Heart right ventricle (tissue), 16 donors: ENCODE measurements around the gene IVD. TPM values are rescaled to one million over a fixed set of nuclear protein-coding genes. Genes with fewer than 3 reads are reported as not detected.
A peak's percentile ranks its signal among the peaks of the same experiment; 100 is the strongest.

Experiments
- ATAC-seq, 8 donors: fragments of 200-7000 bp; cut with Tn5 transposase; one replicate each; pipeline ENCODE4 v1.9.1; 2020; ENCODE audit warnings: mild to moderate bottlenecking in 8 of 8, moderate library complexity in 8 of 8, moderate number of reproducible peaks in 1 of 8
- DNase-seq, 2 donors: peaks; one replicate each; pipeline ENCODE4 v3.0.0-alpha.2; 2020
- H3K27ac ChIP-seq, 10 donors: fragments of 200-600 bp; sonication (generic) in 2 of 10; one replicate each; pipeline versions ENCODE4 v1.5.0 to v1.8.0; 2020 to 2022; ENCODE audit warnings: mild to moderate bottlenecking in 3 of 10
- H3K27me3 ChIP-seq, 7 donors: fragments of 200-600 bp; one replicate each; pipeline ENCODE4 v1.8.0; 2021 to 2022; ENCODE audit warnings: mild to moderate bottlenecking in 2 of 7
- H3K36me3 ChIP-seq, 9 donors: fragments of 200-600 bp; sonication (generic) in 1 of 9; one replicate each; pipeline versions ENCODE4 v1.5.0 to v1.8.0; 2020 to 2022; ENCODE audit warnings: mild to moderate bottlenecking in 2 of 9
- H3K4me1 ChIP-seq, 9 donors: fragments of 200-600 bp; sonication (generic) in 1 of 9; one replicate each; pipeline versions ENCODE4 v1.5.0 to v1.8.0; 2020 to 2022; ENCODE audit warnings: mild to moderate bottlenecking in 4 of 9
- H3K4me3 ChIP-seq, 10 donors: fragments of 200-600 bp; sonication (generic) in 2 of 10; one replicate each; pipeline versions ENCODE4 v1.5.0 to v1.8.0; 2020 to 2022; ENCODE audit warnings: mild to moderate bottlenecking in 7 of 10, moderate library complexity in 2 of 10
- H3K9me3 ChIP-seq, 11 donors: fragments of 200-600 bp in 10 of 11; sonication (generic) in 2 of 11; one replicate each; pipeline versions ENCODE4 v1.5.0 to v1.8.0; 2013 to 2022; ENCODE audit warnings: mild to moderate bottlenecking in 2 of 11, control low read depth in 1 of 11, moderate library complexity in 1 of 11
- CTCF ChIP-seq, 9 donors: fragments of 200-600 bp; sonication (generic) in 2 of 9; IDR thresholded peaks; one replicate each; pipeline versions ENCODE4 v1.5.0 to v1.8.0; 2021 to 2022; ENCODE audit warnings: antibody characterized with exemption in 9 of 9, mild to moderate bottlenecking in 5 of 9, moderate library complexity in 1 of 9
- WGBS, 2 donors: extraction: QIAGEN DNeasy Blood & Tissue Kit; methylation state at CpG; one replicate each; pipeline ENCODE4 v1.1.7; 2013; ENCODE audit warnings: inconsistent platforms in 1 of 2; 5-methylcytosine and 5-hydroxymethylcytosine counted together
- intact Hi-C, 10 donors: fragments of 100-400 bp; cut with DNase I; formaldehyde crosslinking; loops; one replicate each; pipeline versions ENCODE4 v1.11.1 to v1.14.2; 2022
- polyA plus RNA-seq, 2 donors: library from polyadenylated mRNA; stranded (reverse); fragments of 200-250 nt; gene quantifications; one replicate each; pipeline ENCODE4 v1.2.3, GENCODE V29; 2013
- total RNA-seq, 10 donors: library from RNA; stranded (reverse); fragmentation: NEBNext Ultra II Directional in 3 of 10; extraction: Animal tissue kit (Norgen Biotek cat#: 25700) in 3 of 10; gene quantifications; one replicate each; pipeline versions ENCODE4 v1.2.1 to v1.2.4, GENCODE V29; 2021 to 2023
- donor health status: Arrhythmogenic right ventricular cardiomyopathy.
- donor health status: ischemic (EF 13 %, LVEDD 7.1; RV severe dilation, severe dysfunction).
- donor health status: healthy with polysubstance abuse.
- donor health status: DM: no; HTN: yes; CAD: no.
- donor health status: DM: no; HTN: no; CAD: no.
- donor health status: ischemic (EF 25% LVEDD 6.9; RV normal size, moderate dysfunction).
- donor health status: ischemic (EF 25% LVEDD 5.7; RV mildly dilated, moderate dysfunction).
- donor health status: healthy.
- donor health status: DM: yes; HTN: yes; CAD: no.
- donor health status: Ischemic cardiomyopathy.
- donor health status: ischemic (EF 35%, LVEDD 5.7; RV mildly dilated, moderate dysfunction).
- donor health status: nonischemic (EF 11% LVEDD 7.7; RV severe dilation, severe dysfunction).
- donor health status: DM: yes; HTN: yes; CAD: no.
- donor health status: PGD.
- donor health status: ischemic (EF 29% LVEDD 5.4; RV normal size, mild dysfunction).
- donor health status: nonischemic (EF 23%, LVEDD 6.1; RV moderate dilation, normal function).

The IVD gene
- total and polyA plus RNA-seq, 12 donors, result 42.2 to 143 (median 103) TPM

- peak overlapping the region in 6 of 10 donors; percentile 3 to 57 (median 44) for H3K27ac ChIP-seq
- H3K4me3 ChIP-seq, result peak overlapping the region in 1 of 10 donors; percentile 0
- intact Hi-C loops, result loop anchor here in 3 of 10 donors (2.0 to 10.0 kb wide), 3 partner anchors 59 to 62 kb away; no protein-coding TSS in a partner anchor
- H3K9me3 ChIP-seq, result no peaks in the 10 kb centered on the region
- H3K4me1 ChIP-seq, result peaks cover 3 to 61% (median 43%) of the 10 kb centered on the region in 9 donors
- 45 to 59% methylated on average over 9 of the region's 9 CpGs for WGBS, 2 donors
- H3K36me3 ChIP-seq, result no peaks in the 10 kb centered on the region
- no peak for TF ChIP-seq CTCF (IDR thresholded peaks at IDR 0.05)
- peaks cover 0 to 9% (median 0%) of the 10 kb centered on the region in 7 donors for H3K27me3 ChIP-seq
- ATAC-seq (peak in 4 of 8 donors; percentile 16 to 40 (median 38)), DNase-seq (peak in 1 of 2 donors; percentile 41)
Observed at GRCh38 chr15:40445421-40445922, 39.9 kb downstream of the IVD start.

GRCh38 chr15:40446144-40446543 lies 40.5 kb downstream of the IVD start:
- no peak for ATAC-seq

GRCh38 chr15:40448354-40448753 lies 42.8 kb downstream of the IVD start:
- TF ChIP-seq CTCF (IDR thresholded peaks at IDR 0.05), result no peak
- 96 to 97% methylated on average over 4 of the region's 4 CpGs for WGBS, 2 donors
- Histone ChIP-seq H3K9me3 (no peaks in the 10 kb centered on the region), H3K27ac (no peak overlapping the region), H3K4me3 (no peak overlapping the region), H3K4me1 (peaks cover 4 to 72% (median 50%) of the 10 kb centered on the region in 9 donors), H3K27me3 (no peaks in the 10 kb centered on the region), H3K36me3 (no peaks in the 10 kb centered on the region)
- DNase-seq (no peak), ATAC-seq (no peak)
- intact Hi-C loops, result loop anchor here in 2 of 10 donors (5.0 to 10.0 kb wide), 2 partner anchors 56 to 59 kb away; no protein-coding TSS in a partner anchor

More at GRCh38 chr15:40446144-40446543, 40.5 kb downstream of the IVD start:
- Histone ChIP-seq H3K4me1 (peaks cover 3 to 65% (median 43%) of the 10 kb centered on the region in 9 donors), H3K27ac (peak overlapping the region in 6 of 10 donors; percentile 3 to 58 (median 46)), H3K27me3 (peaks cover 0 to 9% (median 0%) of the 10 kb centered on the region in 7 donors), H3K9me3 (no peaks in the 10 kb centered on the region), H3K4me3 (no peak overlapping the region), H3K36me3 (no peaks in the 10 kb centered on the region)
- no peak for DNase-seq
- 56 to 57% methylated on average over 3 of the region's 3 CpGs for WGBS, 2 donors
- intact Hi-C loops, result loop anchor here in 2 of 10 donors (5.0 to 10.0 kb wide), 2 partner anchors 59 to 61 kb away; no protein-coding TSS in a partner anchor
- no peak for TF ChIP-seq CTCF (IDR thresholded peaks at IDR 0.05)

- Histone ChIP-seq H3K27me3 (no peaks in the 10 kb centered on the region), H3K4me3 (no peak overlapping the region), H3K9me3 (no peaks in the 10 kb centered on the region), H3K4me1 (peaks cover 4 to 70% (median 50%) of the 10 kb centered on the region in 9 donors), H3K36me3 (no peaks in the 10 kb centered on the region), H3K27ac (no peak overlapping the region)
- intact Hi-C loops, result loop anchor here in 2 of 10 donors (5.0 to 10.0 kb wide), 2 partner anchors 56 to 58 kb away; no protein-coding TSS in a partner anchor
- DNase-seq, result no peak
- no peak for TF ChIP-seq CTCF (IDR thresholded peaks at IDR 0.05)
- no peak for ATAC-seq
Observed at GRCh38 chr15:40449275-40449674, 43.7 kb downstream of the IVD start.
